ENCODE data around the gene CD58. TPM values are rescaled to one million over a fixed set of nuclear protein-coding genes. Genes with fewer than 3 reads are reported as not detected.

Gene CD58
- total RNA-seq, 2 experiments from 2014 or later: 11.1 to 12.7 TPM

DNA sequence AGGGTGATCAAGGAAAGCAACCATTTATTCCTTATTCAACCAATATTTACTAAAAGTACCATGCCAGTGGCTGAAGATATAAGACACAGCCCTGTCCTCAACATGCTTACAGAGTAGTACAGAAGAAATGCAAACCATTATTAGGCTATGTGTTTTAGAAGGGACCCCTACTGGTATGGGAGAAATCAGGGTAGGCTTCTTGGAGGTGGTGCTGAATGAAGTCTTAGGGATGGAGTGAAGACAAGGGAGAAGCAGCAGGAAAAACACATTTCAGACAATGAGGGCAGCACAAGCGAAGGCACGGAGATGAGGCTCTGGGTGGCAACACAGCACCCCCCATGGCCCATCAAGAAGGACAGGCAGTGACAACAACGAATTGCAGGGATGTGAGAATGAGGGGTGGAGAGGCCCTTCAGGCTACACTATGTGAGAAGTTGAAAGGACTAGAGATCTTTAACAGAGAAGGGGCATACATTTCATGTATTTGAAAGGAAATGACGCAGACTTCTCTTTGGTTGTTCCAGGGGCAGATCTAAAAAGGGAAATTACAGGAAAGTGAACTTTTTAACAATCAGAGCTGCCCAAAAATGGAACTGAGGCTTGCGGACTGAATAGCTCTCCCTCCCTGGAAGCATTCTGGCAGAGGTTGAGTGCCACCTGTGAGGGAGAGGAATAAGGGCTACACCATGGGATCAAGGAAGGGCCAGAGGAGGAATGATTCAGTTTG, 16.8 kb upstream of the CD58 start:
- ChIA-PET POLR2A (no interaction called here), CTCF (interaction anchor here (0.7 to 5.0 kb wide), 4 partner anchors 8 to 21 kb away, joined by 3 to 23 read pairs (median 6); no protein-coding TSS in a partner anchor)
- no peaks in the 10 kb centered on the region for H3K9me3 Mint-ChIP-seq
- no peak overlapping the region for H3K27ac Mint-ChIP-seq
- H3K4me3 Mint-ChIP-seq: no peak overlapping the region
- intact Hi-C loops (cut with micrococcal nuclease): no loop called here
- H3K27me3 Mint-ChIP-seq: no peaks in the 10 kb centered on the region
- TF ChIP-seq, protein P1, sequence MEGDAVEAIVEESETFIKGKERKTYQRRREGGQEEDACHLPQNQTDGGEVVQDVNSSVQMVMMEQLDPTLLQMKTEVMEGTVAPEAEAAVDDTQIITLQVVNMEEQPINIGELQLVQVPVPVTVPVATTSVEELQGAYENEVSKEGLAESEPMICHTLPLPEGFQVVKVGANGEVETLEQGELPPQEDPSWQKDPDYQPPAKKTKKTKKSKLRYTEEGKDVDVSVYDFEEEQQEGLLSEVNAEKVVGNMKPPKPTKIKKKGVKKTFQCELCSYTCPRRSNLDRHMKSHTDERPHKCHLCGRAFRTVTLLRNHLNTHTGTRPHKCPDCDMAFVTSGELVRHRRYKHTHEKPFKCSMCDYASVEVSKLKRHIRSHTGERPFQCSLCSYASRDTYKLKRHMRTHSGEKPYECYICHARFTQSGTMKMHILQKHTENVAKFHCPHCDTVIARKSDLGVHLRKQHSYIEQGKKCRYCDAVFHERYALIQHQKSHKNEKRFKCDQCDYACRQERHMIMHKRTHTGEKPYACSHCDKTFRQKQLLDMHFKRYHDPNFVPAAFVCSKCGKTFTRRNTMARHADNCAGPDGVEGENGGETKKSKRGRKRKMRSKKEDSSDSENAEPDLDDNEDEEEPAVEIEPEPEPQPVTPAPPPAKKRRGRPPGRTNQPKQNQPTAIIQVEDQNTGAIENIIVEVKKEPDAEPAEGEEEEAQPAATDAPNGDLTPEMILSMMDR (IDR thresholded peaks at IDR 0.05): no peak
- peaks cover 7% of the 10 kb centered on the region for H3K4me1 Mint-ChIP-seq (ENCODE audit: low read depth)
- ATAC-seq (no peak), DNase-seq (no peak)
- no peaks in the 10 kb centered on the region for H3K36me3 Mint-ChIP-seq (ENCODE audit: low read depth)

DNA sequence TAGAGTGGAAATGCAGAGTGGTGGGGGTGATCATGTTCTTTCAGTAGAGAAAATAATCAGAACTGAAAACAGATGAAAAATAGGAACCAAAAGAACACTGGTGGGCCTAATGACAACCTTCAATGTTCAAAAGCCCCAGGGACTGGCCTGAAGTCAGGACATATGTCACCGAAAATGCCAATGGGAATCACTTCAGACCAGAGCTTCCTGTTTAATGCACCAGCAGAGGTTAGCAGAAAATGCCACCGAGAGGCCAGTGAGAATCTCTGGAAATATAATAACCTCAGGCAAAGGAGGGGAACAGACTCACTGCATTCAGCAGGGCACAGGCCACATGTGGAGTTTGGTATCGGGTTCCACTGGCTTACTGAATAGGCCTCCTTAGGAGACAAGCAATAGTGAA, 15.9 kb upstream of the CD58 start:
- ATAC-seq: no peak
- DNase-seq: no peak
- no peak overlapping the region for H3K4me3 Mint-ChIP-seq
- no peak overlapping the region for H3K27ac Mint-ChIP-seq
- H3K27me3 Mint-ChIP-seq: no peaks in the 10 kb centered on the region
- ChIA-PET POLR2A (no interaction called here), CTCF (interaction anchor here (1.2 to 5.0 kb wide), 4 partner anchors 9 to 20 kb away, joined by 4 to 23 read pairs (median 6); no protein-coding TSS in a partner anchor)
- H3K9me3 Mint-ChIP-seq: no peaks in the 10 kb centered on the region
- H3K4me1 Mint-ChIP-seq (ENCODE audit: low read depth): peaks cover 7% of the 10 kb centered on the region
- intact Hi-C loops (cut with micrococcal nuclease): no loop called here
- H3K36me3 Mint-ChIP-seq (ENCODE audit: low read depth): no peaks in the 10 kb centered on the region
- TF ChIP-seq, protein P1 (IDR thresholded peaks at IDR 0.05): no peak

DNA sequence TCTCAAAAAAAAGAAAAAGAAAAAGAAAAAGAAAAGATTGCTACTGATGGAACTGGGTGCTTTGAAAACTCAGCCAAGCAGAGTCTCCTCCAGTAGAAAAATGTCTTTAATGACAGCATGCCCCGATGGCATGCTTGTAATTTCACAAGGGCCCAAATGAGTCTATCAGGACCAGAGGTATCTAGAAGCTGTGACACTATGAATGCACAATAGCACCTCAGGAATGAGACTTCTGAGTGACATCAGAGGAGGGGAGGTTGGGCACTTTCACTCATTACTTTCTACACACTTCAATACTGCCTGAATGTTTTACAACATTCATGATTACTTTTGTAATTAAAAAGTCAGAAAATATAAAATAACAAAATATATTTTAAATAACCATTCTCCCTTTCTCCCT, 15.1 kb upstream of the CD58 start:
- POLR2A ChIA-PET: no interaction called here
- DNase-seq (no peak), ATAC-seq (peak; percentile 39)
- Mint-ChIP-seq H3K4me1 (ENCODE audit: low read depth) (peaks cover 7% of the 10 kb centered on the region), H3K27ac (no peak overlapping the region), H3K27me3 (no peaks in the 10 kb centered on the region), H3K9me3 (no peaks in the 10 kb centered on the region), H3K4me3 (no peak overlapping the region), H3K36me3 (ENCODE audit: low read depth) (no peaks in the 10 kb centered on the region)
- CTCF ChIA-PET: interaction anchor here (1.5 to 5.0 kb wide), 3 partner anchors 10 to 13 kb away, joined by 4 to 23 read pairs (median 9); no protein-coding TSS in a partner anchor
- intact Hi-C loops (cut with micrococcal nuclease): no loop called here
- TF ChIP-seq, protein P1 (IDR thresholded peaks at IDR 0.05): no peak

DNA sequence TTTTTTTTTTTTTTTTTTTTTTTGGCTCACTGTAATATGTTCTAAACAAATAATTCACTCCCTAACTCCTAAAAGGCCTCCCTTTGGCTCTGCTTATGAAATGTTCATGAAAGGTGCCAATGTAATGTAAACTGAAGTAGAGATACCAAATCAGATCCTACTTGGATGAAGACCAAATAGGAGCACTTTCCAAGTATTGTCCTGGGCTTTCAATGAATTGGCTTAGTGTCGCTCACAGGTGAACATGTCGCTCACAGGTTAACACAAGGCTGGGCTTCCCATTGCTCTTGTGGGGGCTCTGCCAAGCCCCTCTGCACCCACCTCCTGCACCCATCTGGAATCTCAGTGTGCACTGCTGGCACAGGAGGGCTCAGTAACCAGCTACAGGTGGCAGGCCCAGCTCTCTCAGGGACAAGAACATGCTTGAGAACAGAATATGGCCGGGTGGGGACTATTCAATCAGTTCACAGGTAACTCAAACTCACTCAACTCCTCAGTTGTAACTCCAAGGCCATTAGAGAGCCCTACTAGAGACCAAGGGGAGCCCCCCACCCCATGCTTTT, 10.6 kb upstream of the CD58 start:
- ATAC-seq (no peak), DNase-seq (no peak)
- POLR2A ChIA-PET: interaction anchor here (1.1 kb wide), 1 partner anchor 10 kb away, joined by 3 read pairs; no protein-coding TSS in a partner anchor
- Mint-ChIP-seq H3K36me3 (ENCODE audit: low read depth) (no peaks in the 10 kb centered on the region), H3K4me1 (ENCODE audit: low read depth) (peaks cover 4% of the 10 kb centered on the region), H3K27me3 (no peaks in the 10 kb centered on the region), H3K9me3 (no peaks in the 10 kb centered on the region), H3K4me3 (no peak overlapping the region), H3K27ac (no peak overlapping the region)
- TF ChIP-seq, protein P1 (IDR thresholded peaks at IDR 0.05): no peak
- intact Hi-C loops (cut with micrococcal nuclease): no loop called here
- CTCF ChIA-PET: interaction anchor here (1.5 to 3.0 kb wide), 2 partner anchors 14 to 144 kb away, joined by 4 to 15 read pairs; no protein-coding TSS in a partner anchor
